Fibroblast of skin of right quadriceps (primary cell): ENCODE results near the gene NT5DC3.
A peak's percentile ranks its signal among the peaks of the same experiment; 100 is the strongest.

Source experiments
- DNase-seq: peaks from one replicate; pipeline ENCODE4 v3.0.0-alpha.2; 2013

NT5DC3 gene

DNA sequence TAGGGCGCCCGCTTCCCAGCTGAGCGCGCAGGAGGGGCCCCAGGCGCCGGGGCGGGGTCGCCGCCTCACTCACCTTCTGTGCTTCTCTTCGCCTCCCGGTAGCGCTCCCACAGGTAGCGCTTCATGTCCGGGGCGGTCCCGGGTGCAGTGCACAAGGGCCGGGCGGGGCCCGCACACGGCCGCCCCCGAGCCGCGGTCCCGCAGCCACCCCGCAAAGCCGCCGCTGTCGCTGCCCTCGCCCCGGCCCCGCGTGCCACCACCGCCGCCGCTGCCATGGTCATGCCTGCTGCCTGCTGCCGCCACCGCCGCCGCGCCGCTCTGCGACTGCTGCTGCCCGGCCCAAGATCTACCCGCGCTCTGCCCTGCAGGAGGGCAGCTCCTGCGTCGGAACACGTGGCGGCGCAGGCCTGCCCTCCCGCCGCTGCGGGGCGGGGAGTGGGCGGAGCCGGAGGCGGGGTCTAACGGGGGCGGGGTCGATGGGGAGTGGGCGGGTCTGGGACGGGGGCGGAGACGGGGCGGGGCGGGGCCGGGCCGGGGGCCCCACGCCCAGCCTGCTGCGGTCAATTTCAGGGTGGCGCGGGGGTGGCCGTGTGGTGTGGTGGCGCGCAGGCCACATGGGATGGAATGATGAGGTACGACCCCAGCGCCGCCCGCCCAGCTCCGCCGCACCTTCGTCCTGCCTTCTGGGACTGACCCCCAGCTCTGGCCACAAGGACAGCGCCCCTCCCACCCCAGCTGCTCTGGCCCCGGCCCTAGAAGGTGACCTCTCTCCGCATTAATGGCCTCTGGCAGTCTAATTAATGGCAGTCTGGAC, at the start of gene NT5DC3:
Gene NT5DC3 (minus strand): TSS at position 359 of the 814 bp plus-strand sequence. CDS start 78 bp downstream, at position 281.
- peak; percentile 82 for DNase-seq

DNA sequence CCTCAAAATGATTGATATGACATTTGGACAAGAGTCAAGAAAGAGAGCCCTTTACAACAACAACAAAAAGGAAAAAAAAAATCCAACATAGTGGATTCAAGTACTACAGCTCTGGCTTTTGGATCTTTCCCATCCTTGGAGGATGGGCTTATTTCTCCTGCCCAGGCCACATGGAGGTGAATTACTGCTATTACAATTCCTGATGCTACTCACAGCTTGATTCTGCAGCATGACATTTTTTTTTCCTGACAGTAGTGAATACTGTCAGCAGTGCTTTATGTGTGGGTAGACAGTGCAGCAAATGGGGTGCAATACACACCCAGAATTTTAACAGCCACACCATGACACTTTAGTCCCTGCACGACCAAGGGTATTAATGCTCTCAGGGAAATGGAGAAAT, 46.7 kb upstream of the NT5DC3 start:
- DNase-seq, result no peak

DNA sequence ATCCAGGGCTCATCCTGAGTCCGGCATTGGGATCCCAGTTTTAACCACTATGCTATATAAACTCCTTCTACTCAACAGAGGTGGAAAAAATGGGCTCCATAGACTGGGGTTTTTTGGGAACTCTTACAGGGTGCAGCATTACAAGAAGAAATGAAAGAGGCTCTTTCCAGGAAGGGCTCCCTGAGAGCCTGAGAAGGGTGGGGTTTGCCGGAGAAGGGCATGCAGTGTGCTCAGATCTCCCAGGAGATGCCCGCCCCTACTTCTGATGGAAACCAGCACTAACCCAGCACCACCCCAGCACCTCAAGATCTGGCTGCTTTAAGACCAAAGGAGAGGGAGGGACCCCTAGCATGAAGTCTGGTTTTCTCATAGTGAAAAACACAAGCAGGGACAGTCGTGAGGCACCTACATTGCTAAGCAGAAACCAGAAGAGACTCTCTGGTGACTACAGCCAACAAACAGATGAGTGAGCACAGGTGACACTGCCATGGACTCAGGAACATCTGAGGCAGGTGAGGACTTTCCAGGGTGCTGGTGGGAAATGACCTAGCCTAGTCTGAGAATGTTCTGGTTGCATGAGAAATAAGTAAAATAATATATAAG, 45.3 kb upstream of the NT5DC3 start:
- DNase-seq, result no peak

DNA sequence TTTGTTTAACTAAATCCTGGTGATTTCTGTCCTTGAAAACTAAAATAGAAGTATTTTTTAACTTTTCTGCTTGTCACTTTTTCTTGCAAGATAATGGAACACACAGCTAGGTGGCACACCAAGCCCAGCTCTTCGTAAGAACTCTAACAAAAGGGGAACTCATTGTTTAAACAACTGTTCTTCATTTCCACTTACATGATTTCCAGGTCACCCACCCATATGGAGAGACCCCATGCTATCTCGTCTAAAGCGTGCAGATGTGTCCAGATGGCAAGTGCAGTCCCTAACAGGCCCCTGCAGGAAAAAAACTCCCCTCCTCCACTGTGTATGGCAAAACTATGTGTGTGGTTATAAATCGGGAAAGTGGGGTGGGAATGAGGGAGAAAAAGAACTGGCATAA, 43.3 kb upstream of the NT5DC3 start:
- DNase-seq, result peak; percentile 44

DNA sequence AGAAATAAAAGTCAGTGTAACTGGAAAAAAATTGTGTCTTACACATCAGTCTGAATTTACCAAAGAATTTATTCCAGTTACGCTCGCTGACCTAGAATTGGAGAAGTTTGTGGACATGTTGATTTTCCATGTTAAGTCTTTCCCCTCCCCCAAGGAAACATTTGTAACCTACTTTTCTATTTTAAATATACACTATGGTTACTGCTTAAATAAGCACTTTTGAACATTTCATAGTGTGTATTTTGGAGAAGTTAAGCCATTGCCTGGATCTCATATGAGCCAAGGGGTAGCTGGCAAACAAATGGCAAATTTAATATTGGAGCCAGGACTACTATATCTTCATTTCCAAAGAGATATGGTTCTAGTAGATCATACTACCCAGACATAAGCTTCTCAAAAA, 42.9 kb upstream of the NT5DC3 start:
- DNase-seq, result no peak

DNA sequence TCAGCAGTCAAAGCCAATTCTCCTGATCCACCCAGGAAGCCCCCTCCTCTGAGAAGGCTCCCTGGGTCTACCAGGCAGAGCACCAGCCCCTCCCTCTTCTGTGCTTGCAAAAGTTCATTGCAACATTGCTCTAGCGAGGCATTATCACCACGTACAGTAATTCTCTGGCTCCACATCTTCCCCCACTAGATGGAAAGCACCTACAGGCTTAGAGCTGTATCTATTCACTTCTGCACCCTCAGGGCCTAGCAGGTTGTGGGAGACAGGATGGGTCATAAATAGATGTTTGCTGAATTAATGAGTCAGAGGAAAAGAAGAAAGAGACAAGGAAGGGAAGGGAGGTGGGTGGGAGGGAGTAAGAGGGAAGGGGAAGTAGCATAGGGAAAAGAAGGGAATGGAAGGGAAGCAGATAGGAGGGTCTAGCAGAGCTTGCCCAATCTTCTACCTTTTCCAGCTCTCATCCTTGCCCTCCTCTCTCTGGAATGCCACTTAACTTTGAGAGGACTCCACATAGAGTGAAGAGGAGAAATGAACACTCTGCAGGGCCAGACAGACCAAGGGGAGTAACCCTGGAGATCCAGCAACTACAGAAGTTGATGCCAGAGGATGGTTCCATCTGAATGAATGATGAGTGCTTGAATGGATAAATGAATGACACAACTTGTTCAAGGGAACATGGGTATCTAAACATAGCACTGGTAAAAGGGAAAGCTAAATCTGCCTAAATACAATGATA, 42.0 kb upstream of the NT5DC3 start:
- no peak for DNase-seq

DNA sequence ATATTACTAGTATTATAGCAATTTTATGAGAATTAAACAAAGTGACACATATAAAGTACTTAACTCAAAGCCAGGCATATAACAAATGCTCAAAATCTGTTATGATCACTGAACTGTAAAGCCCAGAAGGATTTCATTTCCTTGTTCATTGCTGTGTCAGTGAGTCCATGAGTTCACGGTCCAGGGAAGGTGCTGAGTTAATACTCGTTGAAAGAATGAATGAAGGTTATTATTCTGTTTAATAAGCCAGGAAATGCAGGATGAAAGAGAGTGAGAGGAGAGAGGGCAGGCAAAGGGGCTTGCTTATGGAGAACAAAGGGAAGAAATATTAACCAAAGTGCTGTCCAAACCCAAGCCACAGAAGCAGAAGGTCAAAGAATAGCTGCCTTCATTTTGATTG, 40.2 kb upstream of the NT5DC3 start:
- DNase-seq, result no peak

DNA sequence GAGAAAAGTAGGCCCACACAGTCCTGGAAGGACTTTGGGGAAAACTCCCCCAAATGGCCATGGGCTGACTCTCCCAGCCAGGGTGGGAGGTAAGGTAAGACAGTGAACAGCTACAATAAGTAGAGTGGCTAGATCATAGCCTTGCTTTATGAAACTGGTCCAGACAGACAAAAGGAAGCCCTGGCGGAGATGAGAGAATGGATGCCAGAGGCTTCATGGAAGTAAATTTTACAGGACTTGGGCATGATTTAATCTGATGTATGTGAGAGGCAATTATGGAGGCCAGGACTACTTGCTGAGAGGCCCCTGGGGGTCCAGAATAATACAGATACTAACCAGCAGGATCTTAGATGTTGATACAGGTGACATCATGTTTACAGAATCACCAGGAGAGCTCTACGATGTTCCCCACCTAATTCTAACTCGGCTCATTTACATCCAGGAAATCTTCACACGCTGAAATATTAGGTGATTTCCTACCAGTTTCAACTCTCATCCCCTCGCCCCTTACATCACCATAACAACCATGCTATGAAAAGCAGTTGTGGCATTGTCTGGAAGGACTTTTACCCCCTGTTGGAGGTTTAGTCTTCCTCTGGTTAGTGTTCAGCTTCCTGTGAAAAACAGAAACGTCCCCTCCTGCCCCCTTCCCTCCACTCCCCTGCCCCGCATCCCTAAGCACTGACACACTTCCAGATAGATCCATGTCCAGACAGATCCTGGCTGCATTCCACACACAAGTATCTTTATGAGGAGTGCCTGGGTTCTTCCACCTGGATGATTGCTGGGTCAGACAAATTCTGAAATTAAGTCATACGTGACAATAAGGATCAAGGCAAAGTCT, 39.5 kb upstream of the NT5DC3 start:
- peak; percentile 12 for DNase-seq

DNA sequence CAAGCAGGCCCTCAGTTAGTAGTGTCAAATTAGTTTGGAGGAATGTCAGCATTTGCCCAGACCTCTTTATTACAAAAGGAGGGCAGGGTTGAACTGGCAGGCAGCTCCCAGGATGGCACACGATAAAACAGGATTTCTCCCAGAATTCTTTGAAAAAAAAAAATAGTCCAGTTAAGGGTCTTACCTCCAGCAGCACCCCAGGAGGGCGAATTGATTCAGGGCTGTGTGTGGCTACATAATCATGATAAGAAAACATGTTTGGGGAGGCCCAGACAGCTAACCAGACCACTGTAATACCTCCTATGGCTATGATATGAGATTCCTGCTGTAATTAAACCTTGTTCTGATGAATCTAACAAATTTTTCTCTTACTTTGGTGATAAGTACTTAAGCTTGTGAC, 38.8 kb upstream of the NT5DC3 start:
- no peak for DNase-seq

DNA sequence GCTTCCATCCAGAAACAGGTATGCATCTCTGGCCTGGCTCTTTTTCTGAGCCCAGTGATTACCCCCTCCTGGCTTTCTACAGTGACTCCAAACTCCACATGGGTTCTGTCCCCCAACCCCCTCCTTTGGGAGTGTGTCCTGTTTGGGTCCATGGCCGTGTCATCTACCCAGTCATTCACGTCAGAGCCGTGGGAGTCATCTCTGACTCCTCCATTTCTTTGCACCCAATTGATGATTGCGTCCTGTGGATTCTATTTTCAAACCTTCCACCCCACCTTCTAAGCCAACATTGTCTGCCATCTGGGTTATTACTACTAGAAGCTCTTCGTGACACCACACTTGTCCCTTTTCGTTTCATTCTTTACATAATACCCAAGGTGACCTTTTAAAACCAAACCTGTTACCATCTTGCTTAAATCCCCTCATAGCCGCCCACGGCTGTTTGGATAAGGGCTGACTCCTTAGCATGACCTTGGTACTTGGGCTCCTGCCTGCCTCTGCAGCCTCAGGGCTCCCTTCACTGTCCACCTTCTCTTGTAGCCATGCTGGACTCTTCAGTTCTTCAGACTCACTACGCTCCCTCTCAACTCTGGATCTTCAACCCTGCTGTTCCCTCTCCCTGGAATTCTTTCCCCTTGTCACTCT, 38.1 kb upstream of the NT5DC3 start:
- no peak for DNase-seq

DNA sequence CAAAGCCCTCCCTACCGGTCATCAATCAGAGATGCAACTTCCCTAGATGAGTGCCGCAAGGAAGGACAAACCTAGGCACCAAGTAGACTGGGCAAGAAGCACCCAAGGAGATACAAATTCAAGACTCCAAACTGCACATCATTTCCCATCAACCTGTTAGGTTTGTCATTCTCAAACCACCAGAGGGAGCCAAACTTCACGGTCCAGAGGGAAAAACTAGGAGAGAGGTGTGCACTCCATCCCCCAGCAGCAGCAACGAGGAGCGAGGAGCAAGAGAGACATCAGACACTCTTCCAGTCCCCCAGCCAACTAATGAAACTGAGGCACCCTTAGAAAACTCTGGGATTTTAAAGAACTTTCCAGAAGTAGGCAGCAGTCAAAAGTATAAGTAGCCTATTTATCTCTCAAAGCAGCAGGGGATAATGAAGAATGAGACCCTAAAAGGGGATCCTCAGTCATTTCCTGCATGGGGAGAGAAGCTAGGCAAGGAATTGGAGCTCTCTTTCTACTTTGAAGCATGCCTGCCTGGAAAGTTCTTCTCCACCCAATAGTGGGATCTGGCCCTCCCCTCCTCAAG, 37.0 kb upstream of the NT5DC3 start:
- DNase-seq, result peak; percentile 70

DNA sequence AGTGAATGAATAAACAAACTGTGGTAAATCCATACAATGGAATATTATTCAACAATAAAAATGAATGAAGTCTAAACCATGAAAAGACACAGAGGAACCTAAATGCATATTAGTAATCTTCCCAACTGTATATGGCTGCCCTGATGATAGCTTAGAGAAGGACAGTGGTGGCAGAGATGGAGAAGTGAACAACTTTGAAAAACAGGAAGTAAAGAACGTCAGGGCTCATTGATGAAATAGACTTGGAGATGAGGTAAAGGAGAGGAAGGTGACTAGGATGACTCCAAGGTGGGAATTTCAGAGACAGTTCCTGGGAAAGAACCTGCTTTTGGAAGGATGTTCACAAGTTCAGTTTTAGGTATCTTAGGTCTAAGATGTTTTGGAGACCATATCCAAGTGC, 36.3 kb upstream of the NT5DC3 start:
- no peak for DNase-seq

DNA sequence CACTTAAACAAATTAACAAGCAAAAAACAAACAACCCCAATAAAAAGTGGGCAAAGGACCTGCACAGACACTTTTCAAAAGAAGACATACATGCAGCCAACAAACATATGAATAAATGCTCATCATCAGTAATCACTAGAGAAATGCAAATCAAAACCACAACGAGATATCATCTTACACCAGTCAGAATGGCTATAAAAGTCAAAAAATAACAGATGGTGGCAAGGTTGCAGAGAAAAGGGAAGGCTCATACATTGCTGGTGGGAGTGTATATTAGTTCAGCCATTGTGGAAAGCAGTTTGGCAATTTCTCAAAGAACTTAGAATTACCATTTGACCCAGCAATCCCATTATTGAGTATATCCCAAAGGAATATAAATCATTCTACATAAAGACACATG, 34.6 kb upstream of the NT5DC3 start:
- DNase-seq, result no peak

DNA sequence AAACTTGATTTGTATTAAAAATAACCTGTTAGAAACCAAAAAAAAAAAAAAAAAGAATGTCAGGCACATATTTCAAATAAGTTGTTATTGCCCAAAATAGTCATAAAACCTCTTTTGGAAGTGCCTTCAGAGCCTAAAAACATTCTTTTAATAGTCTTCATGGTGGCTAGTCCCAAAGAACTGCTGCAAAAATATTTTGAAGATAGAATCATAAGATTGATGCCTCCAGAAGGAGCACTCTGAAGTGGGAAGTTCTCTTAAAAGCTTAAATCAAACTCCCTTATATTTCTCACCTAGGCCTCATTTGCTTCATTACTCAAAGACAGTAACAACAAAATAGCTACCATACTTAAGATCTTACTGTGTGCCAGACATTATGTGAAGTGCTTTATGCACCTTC, 27.2 kb upstream of the NT5DC3 start:
- peak; percentile 61 for DNase-seq

DNA sequence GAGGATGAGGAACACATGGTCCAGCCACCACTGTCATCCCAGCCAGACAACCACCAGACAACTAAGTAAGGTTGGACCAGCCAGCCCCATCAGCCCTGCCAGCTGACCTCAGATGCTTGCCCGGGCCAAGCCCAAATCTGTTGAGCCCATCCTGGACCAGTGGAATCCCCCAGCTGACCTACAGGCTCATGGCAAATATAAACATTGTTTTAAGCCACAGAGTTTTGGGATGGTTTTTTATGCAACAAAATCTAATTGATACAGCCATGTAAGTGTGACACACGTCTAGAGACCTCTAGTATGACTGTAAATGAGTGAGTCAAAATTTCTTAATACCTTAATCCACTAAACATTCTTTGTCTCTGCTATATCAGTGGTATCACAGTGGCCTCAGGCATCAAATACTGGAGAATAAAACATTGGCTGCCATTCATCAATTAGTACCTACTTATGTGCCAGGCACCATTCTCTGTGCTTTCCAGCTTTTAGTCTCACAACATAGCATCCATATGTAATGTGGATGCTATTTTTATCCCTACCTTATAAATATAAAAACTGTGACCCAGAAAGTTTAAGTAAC, 24.2 kb upstream of the NT5DC3 start:
- DNase-seq, result no peak

DNA sequence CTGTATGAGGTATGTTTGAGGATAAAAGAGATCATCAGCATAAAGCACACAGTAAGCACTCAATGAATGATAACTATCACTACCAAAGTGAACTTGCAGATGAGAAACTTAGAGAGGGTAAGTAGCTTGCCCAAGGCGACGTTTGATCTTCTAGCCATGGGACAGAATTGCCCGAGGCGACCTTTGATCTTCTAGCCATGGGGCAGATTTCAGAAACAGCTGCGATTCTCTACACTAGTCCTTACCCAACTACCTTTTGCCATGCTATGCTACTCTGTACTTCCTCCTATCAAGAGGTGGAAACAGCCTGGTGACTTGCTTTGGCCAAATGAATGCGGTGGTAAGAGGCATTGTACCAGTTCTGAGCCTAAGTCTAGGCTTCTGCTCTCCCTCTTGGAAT, 23.7 kb upstream of the NT5DC3 start:
- no peak for DNase-seq

DNA sequence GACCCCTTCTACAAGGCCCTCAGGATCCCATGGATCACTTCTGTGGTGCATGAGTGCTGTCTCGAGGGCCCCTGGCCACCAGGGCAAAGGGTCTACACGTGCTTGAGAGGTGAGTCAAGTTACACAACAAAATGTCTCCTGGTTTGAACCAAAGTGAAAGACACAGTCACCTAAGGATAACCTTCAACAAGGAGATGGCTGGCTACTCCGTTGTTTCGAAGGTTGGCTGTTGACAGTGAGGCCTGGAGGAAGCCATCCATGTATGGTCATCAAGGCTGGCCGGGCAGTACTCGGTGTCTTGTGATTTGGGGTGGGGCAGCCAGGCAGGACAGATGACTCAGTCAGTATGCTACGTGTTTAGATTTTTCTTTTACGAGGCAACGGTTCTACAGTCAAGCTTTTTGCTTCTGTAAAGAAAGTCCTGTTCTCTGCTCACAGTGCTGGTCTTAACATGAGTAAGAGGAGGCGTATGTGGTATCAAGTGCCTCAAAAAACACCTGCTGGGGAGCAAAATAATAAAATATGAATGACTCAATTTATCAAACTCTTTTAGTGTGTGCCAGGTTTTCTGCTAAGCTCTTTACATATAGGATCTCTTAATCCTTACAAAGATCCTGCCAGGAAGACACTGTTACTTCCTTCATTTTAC, 18.0 kb upstream of the NT5DC3 start:
- peak; percentile 83 for DNase-seq

DNA sequence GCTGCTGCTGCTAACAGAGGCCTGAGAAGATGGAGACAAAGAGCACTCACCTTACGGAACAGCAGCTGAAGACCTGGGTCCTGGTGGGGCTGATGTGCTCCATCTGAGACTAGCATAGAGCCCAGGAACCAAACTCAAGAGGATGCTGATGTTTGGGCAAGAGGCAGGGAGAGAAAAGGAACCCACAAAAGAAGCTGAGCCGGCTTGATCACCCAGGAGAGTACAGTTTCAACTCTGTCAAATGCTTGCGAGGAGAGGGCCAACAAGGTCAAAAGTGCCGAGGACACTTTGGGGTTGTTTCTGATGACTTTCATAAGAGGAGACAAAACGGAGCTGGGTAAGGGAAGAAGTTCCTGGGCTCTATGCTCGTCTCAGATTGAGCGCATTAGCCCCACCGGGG, 17.3 kb upstream of the NT5DC3 start:
- DNase-seq, result no peak

DNA sequence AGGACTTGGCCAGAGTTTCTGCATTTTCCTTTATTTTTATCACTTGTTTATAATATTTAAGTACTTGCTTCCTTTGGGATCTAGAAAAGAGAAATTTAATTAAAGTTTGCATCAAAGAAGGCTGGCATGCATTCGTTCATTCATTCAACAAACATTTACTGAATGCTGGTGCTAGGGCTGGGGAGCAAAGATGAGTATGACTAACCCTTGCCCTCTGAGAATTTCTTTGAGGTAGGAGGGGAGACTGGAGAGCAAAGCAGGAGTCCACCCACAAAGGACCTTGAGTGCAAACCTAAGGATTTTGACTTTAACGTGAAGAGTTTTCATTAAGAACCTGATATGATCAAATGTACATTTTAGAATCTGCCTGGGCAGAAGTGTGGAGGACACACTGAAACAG, 16.1 kb upstream of the NT5DC3 start:
- no peak for DNase-seq

DNA sequence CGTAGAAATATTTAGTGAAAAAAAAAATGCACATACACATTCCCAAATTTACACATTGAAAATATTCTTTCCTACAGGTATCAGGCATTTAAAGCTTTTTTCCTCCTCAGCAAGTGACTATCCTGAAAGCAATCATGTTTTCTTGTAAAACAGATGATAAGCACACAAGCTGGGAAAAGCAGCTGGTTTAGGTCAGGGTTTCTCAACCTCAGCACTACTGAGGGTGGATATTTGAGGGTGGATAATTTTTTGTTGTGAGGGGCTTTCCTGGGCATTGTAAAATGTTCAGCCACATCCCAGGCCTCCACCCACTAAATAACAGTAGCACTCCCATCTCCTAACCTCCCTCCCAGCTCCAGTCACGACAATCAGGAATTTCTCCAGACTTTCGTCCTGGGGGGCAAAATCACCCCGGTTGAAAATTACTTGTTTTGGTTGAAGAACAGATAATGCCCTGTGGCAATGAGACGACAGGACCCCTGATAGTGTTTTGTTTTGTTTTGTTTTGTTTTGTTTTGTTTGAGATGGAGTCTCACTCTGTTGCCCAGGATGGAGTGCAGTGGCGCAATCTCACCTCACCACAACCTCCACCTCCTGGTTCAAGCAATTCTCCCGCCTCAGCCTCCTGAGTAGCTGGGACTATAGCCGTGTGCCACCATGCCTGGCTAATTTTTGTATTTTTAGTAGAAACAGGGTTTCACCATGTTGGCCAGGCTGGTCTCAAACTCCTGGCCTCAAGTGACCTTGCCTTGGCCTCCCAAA, 15.0 kb upstream of the NT5DC3 start:
- DNase-seq, result no peak
